ENCODE data around the gene MUCL3. TPM values are rescaled to one million over a fixed set of nuclear protein-coding genes. Genes with fewer than 3 reads are reported as not detected.
A peak's percentile ranks its signal among the peaks of the same experiment; 100 is the strongest.

MUCL3 gene
- total RNA-seq, 1 experiment from 2014 or later, result not detected

- Histone ChIP-seq H3K4me3 (ENCODE audit: low read length) (peak overlapping the region; percentile 65), H3K27me3 (ENCODE audit: low read length) (no peaks in the 10 kb centered on the region), H3K36me3 (ENCODE audit: insufficient read depth, low read length) (no peaks in the 10 kb centered on the region), H2AFZ (ENCODE audit: low read length) (peak overlapping the region; percentile 85; the same call in 1 of the 2 replicates), H4K20me1 (ENCODE audit: insufficient read depth, low read depth, low read length) (no peaks in the 10 kb centered on the region), H3K9me2 (replicated peaks; ENCODE audit: insufficient read depth, low read length) (no peaks in the 10 kb centered on the region), H3K4me2 (ENCODE audit: low read depth, low read length, poor library complexity, severe bottlenecking) (peak overlapping the region; percentile 70), H3K9ac (ENCODE audit: low read length) (peak overlapping the region; percentile 66), H3K79me2 (ENCODE audit: low read length) (no peaks in the 10 kb centered on the region), H3K9me3 (ENCODE audit: low read length) (no peaks in the 10 kb centered on the region), H3K4me1 (ENCODE audit: low read length) (peaks cover 15% of the 10 kb centered on the region), H3K27ac (ENCODE audit: low read length) (no peak overlapping the region)
- no peak for DNase-seq
Observed at GRCh38 chr6:30954631-30955366, 14.0 kb downstream of the MUCL3 start.

GRCh38 chr6:30955367-30956042, 14.7 kb downstream of the MUCL3 start:
- Histone ChIP-seq H3K36me3 (ENCODE audit: insufficient read depth, low read length) (no peaks in the 10 kb centered on the region), H3K4me1 (ENCODE audit: low read length) (peaks cover 15% of the 10 kb centered on the region), H3K9me2 (replicated peaks; ENCODE audit: insufficient read depth, low read length) (no peaks in the 10 kb centered on the region), H3K9ac (ENCODE audit: low read length) (peak overlapping the region; percentile 66), H3K9me3 (ENCODE audit: low read length) (no peaks in the 10 kb centered on the region), H3K4me2 (ENCODE audit: low read depth, low read length, poor library complexity, severe bottlenecking) (peak overlapping the region; percentile 70), H2AFZ (ENCODE audit: low read length) (peak overlapping the region; percentile 85), H4K20me1 (ENCODE audit: insufficient read depth, low read depth, low read length) (no peaks in the 10 kb centered on the region), H3K79me2 (ENCODE audit: low read length) (no peaks in the 10 kb centered on the region), H3K27me3 (ENCODE audit: low read length) (no peaks in the 10 kb centered on the region), H3K4me3 (ENCODE audit: low read length) (peak overlapping the region; percentile 65), H3K27ac (ENCODE audit: low read length) (no peak overlapping the region)
- DNase-seq, result peak; percentile 89

- Histone ChIP-seq H3K9me3 (ENCODE audit: low read length) (no peaks in the 10 kb centered on the region), H3K4me3 (ENCODE audit: low read length) (no peak overlapping the region), H3K9me2 (replicated peaks; ENCODE audit: insufficient read depth, low read length) (no peaks in the 10 kb centered on the region), H3K4me1 (ENCODE audit: low read length) (peaks cover 15% of the 10 kb centered on the region), H3K9ac (ENCODE audit: low read length) (no peak overlapping the region), H2AFZ (ENCODE audit: low read length) (no peak overlapping the region), H4K20me1 (ENCODE audit: insufficient read depth, low read depth, low read length) (no peaks in the 10 kb centered on the region), H3K36me3 (ENCODE audit: insufficient read depth, low read length) (no peaks in the 10 kb centered on the region), H3K27ac (ENCODE audit: low read length) (no peak overlapping the region), H3K27me3 (ENCODE audit: low read length) (no peaks in the 10 kb centered on the region), H3K4me2 (ENCODE audit: low read depth, low read length, poor library complexity, severe bottlenecking) (no peak overlapping the region), H3K79me2 (ENCODE audit: low read length) (no peaks in the 10 kb centered on the region)
- no peak for DNase-seq
Observed at GRCh38 chr6:30957716-30958115, 16.9 kb downstream of the MUCL3 start.

GRCh38 chr6:30960907-30961673, 20.3 kb downstream of the MUCL3 start:
- Histone ChIP-seq H3K4me1 (ENCODE audit: low read length) (peaks cover 2% of the 10 kb centered on the region), H3K79me2 (ENCODE audit: low read length) (no peaks in the 10 kb centered on the region), H3K27me3 (ENCODE audit: low read length) (no peaks in the 10 kb centered on the region), H3K27ac (ENCODE audit: low read length) (no peak overlapping the region), H3K4me2 (ENCODE audit: low read depth, low read length, poor library complexity, severe bottlenecking) (no peak overlapping the region), H3K9me3 (ENCODE audit: low read length) (no peaks in the 10 kb centered on the region), H4K20me1 (ENCODE audit: insufficient read depth, low read depth, low read length) (no peaks in the 10 kb centered on the region), H3K36me3 (ENCODE audit: insufficient read depth, low read length) (no peaks in the 10 kb centered on the region), H3K9ac (ENCODE audit: low read length) (no peak overlapping the region), H3K4me3 (ENCODE audit: low read length) (no peak overlapping the region), H2AFZ (ENCODE audit: low read length) (no peak overlapping the region), H3K9me2 (replicated peaks; ENCODE audit: insufficient read depth, low read length) (no peaks in the 10 kb centered on the region)
- DNase-seq, result no peak

GRCh38 chr6:30962716-30963115, 21.9 kb downstream of the MUCL3 start:
- Histone ChIP-seq H3K4me2 (ENCODE audit: low read depth, low read length, poor library complexity, severe bottlenecking) (no peak overlapping the region), H3K4me3 (ENCODE audit: low read length) (no peak overlapping the region), H3K4me1 (ENCODE audit: low read length) (no peaks in the 10 kb centered on the region), H3K27me3 (ENCODE audit: low read length) (no peaks in the 10 kb centered on the region), H4K20me1 (ENCODE audit: insufficient read depth, low read depth, low read length) (no peaks in the 10 kb centered on the region), H3K36me3 (ENCODE audit: insufficient read depth, low read length) (no peaks in the 10 kb centered on the region), H3K9me3 (ENCODE audit: low read length) (no peaks in the 10 kb centered on the region), H3K9me2 (replicated peaks; ENCODE audit: insufficient read depth, low read length) (no peaks in the 10 kb centered on the region), H2AFZ (ENCODE audit: low read length) (no peak overlapping the region), H3K79me2 (ENCODE audit: low read length) (no peaks in the 10 kb centered on the region), H3K27ac (ENCODE audit: low read length) (no peak overlapping the region), H3K9ac (ENCODE audit: low read length) (no peak overlapping the region)
- no peak for DNase-seq

- Histone ChIP-seq H4K20me1 (ENCODE audit: insufficient read depth, low read depth, low read length) (no peaks in the 10 kb centered on the region), H3K36me3 (ENCODE audit: insufficient read depth, low read length) (no peaks in the 10 kb centered on the region), H3K9me2 (replicated peaks; ENCODE audit: insufficient read depth, low read length) (no peaks in the 10 kb centered on the region), H3K27ac (ENCODE audit: low read length) (no peak overlapping the region), H3K9ac (ENCODE audit: low read length) (no peak overlapping the region), H3K79me2 (ENCODE audit: low read length) (no peaks in the 10 kb centered on the region), H3K4me1 (ENCODE audit: low read length) (no peaks in the 10 kb centered on the region), H3K27me3 (ENCODE audit: low read length) (no peaks in the 10 kb centered on the region), H3K9me3 (ENCODE audit: low read length) (no peaks in the 10 kb centered on the region), H3K4me2 (ENCODE audit: low read depth, low read length, poor library complexity, severe bottlenecking) (no peak overlapping the region), H3K4me3 (ENCODE audit: low read length) (no peak overlapping the region), H2AFZ (ENCODE audit: low read length) (no peak overlapping the region)
- no peak for DNase-seq
Observed at GRCh38 chr6:30963641-30964040, 22.9 kb downstream of the MUCL3 start.

GRCh38 chr6:30964075-30964474, 23.3 kb downstream of the MUCL3 start:
- H3K4me2 ChIP-seq (ENCODE audit: low read depth, low read length, poor library complexity, severe bottlenecking), result no peak overlapping the region
- no peak overlapping the region for H3K4me3 ChIP-seq (ENCODE audit: low read length)
- no peak for DNase-seq
- no peak overlapping the region for H3K27ac ChIP-seq (ENCODE audit: low read length)
- no peaks in the 10 kb centered on the region for H3K9me3 ChIP-seq (ENCODE audit: low read length)
- no peaks in the 10 kb centered on the region for H3K27me3 ChIP-seq (ENCODE audit: low read length)
- no peak overlapping the region for H2AFZ ChIP-seq (ENCODE audit: low read length)
- no peaks in the 10 kb centered on the region for H3K4me1 ChIP-seq (ENCODE audit: low read length)
- H4K20me1 ChIP-seq (ENCODE audit: insufficient read depth, low read depth, low read length), result no peaks in the 10 kb centered on the region
- H3K79me2 ChIP-seq (ENCODE audit: low read length), result no peaks in the 10 kb centered on the region
- no peaks in the 10 kb centered on the region for H3K36me3 ChIP-seq (ENCODE audit: insufficient read depth, low read length)
- H3K9ac ChIP-seq (ENCODE audit: low read length), result no peak overlapping the region
- H3K9me2 ChIP-seq (replicated peaks; ENCODE audit: insufficient read depth, low read length), result no peaks in the 10 kb centered on the region

GRCh38 chr6:30965140-30965601, 24.4 kb downstream of the MUCL3 start:
- no peaks in the 10 kb centered on the region for H3K79me2 ChIP-seq (ENCODE audit: low read length)
- no peak overlapping the region for H3K4me2 ChIP-seq (ENCODE audit: low read depth, low read length, poor library complexity, severe bottlenecking)
- H2AFZ ChIP-seq (ENCODE audit: low read length), result no peak overlapping the region
- no peaks in the 10 kb centered on the region for H3K9me2 ChIP-seq (replicated peaks; ENCODE audit: insufficient read depth, low read length)
- no peak overlapping the region for H3K4me3 ChIP-seq (ENCODE audit: low read length)
- no peak for DNase-seq
- H3K27ac ChIP-seq (ENCODE audit: low read length), result no peak overlapping the region
- no peak overlapping the region for H3K9ac ChIP-seq (ENCODE audit: low read length)
- H4K20me1 ChIP-seq (ENCODE audit: insufficient read depth, low read depth, low read length), result no peaks in the 10 kb centered on the region
- H3K36me3 ChIP-seq (ENCODE audit: insufficient read depth, low read length), result no peaks in the 10 kb centered on the region
- H3K4me1 ChIP-seq (ENCODE audit: low read length), result no peaks in the 10 kb centered on the region
- H3K27me3 ChIP-seq (ENCODE audit: low read length), result no peaks in the 10 kb centered on the region
- no peaks in the 10 kb centered on the region for H3K9me3 ChIP-seq (ENCODE audit: low read length)
